Lower leg skin (tissue), 4 donors: ENCODE measurements around the gene PSD2. TPM values are rescaled to one million over a fixed set of nuclear protein-coding genes. Genes with fewer than 3 reads are reported as not detected.

Source experiments
- DNase-seq, 2 donors: peaks; one replicate each; pipeline ENCODE4 v3.0.0-alpha.2; 2019; ENCODE audit warnings: low spot score in 2 of 2
- H3K4me3 ChIP-seq: fragments of 200-600 bp; sonication (generic); 2 replicates; pipeline ENCODE4 v1.5.1; 2017; ENCODE audit warnings: mild to moderate bottlenecking, low read depth; ENCODE audit not compliant: poor library complexity, severe bottlenecking
- POLR2A ChIP-seq, 2 donors: fragments of 450-650 bp; IDR thresholded peaks; one replicate each; pipeline ENCODE4 v1.6.1; 2016 to 2017; ENCODE audit warnings: antibody characterized with exemption in 2 of 2, mild to moderate bottlenecking in 1 of 2, moderate library complexity in 1 of 2
- whole genome bisulfite sequencing, 2 donors: methylation state at CpG; one replicate each; pipeline ENCODE4 v1.1.5; 2018; 5-methylcytosine and 5-hydroxymethylcytosine counted together
- intact Hi-C: fragments of 100-400 bp; cut with DNase I; formaldehyde crosslinking; loops from one replicate; pipeline ENCODE4 v1.15.0; 2023; ENCODE audit warnings: low total_unique reads
- total RNA-seq, 4 donors: library from RNA; depleted of rRNA; stranded (reverse); fragments of >200 nt; gene quantifications; one replicate each; pipeline ENCODE4 v1.1.0, GENCODE V29; 2016
- TF ChIP-seq, protein P1 (sequence below), 3 donors: fragments of 450-650 bp; IDR thresholded peaks; one replicate each; pipeline ENCODE4 v1.5.1; 2016; ENCODE audit warnings: antibody characterized with exemption in 3 of 3, mild to moderate bottlenecking in 3 of 3, moderate library complexity in 2 of 3

The PSD2 gene
- total RNA-seq, 4 donors from 2014 or later, result 0.15 to 0.30 (median 0.16) TPM

DNA sequence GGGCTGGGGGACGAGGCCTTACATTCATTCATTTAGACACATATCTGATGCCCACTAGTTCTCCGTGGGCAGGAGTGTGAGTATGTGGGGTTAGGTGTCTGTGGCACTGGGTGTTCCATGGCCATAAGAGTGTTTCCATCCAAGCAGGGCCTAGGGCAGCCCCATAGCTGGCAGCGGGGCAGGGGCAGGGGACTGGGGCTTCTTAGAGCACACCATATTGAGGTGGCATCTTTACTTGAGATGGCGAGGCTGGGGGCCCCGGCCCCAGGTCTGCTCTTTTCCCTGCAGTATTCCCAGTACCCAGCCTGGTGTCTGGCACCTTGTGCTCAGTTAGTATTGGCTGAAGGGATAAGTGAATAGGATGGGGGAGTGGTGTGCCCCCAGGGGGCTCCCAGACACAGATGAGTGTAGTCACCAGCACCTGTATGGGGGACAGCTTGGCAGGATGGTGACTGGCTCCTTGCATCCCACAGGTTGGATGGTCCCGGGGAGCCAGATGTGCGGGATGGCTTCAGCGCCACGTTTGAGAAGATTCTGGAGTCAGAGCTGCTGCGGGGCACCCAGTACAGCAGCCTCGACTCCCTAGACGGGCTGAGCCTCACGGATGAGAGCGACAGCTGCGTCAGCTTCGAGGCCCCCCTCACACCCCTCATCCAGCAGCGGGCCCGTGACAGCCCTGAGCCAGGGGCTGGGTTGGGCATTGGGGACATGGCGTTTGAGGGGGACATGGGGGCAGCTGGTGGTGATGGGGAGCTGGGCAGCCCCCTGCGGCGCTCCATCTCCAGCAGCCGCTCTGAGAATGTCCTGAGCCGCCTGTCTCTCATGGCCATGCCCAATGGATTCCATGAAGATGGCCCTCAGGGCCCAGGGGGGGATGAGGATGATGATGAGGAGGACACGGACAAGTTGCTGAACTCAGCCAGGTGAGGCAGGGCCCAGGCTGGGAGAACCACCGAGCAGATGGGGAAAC is 17.5 kb downstream of the PSD2 start:
- 93 to 95% methylated on average over 24 to 25 of the region's 25 CpGs for WGBS, 2 donors

DNA sequence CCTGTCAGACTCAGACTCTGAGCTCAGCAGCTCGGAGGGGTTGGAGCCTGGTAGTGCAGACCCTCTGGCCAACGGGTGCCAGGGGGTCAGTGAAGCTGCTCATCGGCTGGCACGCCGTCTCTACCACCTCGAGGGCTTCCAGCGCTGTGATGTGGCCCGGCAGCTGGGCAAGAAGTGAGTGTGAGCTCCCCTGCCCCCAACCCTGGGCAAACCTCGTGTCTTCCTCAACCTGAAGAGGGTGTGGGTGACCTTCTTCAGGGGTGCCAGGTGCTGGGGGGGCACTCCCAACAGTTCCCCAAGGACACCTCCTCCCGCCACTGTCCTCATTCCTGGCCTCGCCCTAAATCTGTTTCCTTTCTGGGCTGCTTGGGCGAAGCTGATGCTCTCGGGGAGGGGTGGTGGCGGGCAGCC is 18.6 kb downstream of the PSD2 start:
- TF ChIP-seq POLR2A (IDR thresholded peaks at IDR 0.05), result no peak
- TF ChIP-seq, protein P1, sequence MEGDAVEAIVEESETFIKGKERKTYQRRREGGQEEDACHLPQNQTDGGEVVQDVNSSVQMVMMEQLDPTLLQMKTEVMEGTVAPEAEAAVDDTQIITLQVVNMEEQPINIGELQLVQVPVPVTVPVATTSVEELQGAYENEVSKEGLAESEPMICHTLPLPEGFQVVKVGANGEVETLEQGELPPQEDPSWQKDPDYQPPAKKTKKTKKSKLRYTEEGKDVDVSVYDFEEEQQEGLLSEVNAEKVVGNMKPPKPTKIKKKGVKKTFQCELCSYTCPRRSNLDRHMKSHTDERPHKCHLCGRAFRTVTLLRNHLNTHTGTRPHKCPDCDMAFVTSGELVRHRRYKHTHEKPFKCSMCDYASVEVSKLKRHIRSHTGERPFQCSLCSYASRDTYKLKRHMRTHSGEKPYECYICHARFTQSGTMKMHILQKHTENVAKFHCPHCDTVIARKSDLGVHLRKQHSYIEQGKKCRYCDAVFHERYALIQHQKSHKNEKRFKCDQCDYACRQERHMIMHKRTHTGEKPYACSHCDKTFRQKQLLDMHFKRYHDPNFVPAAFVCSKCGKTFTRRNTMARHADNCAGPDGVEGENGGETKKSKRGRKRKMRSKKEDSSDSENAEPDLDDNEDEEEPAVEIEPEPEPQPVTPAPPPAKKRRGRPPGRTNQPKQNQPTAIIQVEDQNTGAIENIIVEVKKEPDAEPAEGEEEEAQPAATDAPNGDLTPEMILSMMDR (IDR thresholded peaks at IDR 0.05), result no peak
- intact Hi-C loops, result no loop called here
- 89 to 94% methylated on average over 12 to 14 of the region's 14 CpGs for WGBS, 2 donors
- no peak for DNase-seq
- no peak overlapping the region for H3K4me3 ChIP-seq

More for the DNA sequence above, 17.5 kb downstream of the PSD2 start:
- no peak for TF ChIP-seq POLR2A (IDR thresholded peaks at IDR 0.05)
- TF ChIP-seq, protein P1 (IDR thresholded peaks at IDR 0.05), result no peak
- no peak overlapping the region for H3K4me3 ChIP-seq
- no peak for DNase-seq
- intact Hi-C loops, result no loop called here

DNA sequence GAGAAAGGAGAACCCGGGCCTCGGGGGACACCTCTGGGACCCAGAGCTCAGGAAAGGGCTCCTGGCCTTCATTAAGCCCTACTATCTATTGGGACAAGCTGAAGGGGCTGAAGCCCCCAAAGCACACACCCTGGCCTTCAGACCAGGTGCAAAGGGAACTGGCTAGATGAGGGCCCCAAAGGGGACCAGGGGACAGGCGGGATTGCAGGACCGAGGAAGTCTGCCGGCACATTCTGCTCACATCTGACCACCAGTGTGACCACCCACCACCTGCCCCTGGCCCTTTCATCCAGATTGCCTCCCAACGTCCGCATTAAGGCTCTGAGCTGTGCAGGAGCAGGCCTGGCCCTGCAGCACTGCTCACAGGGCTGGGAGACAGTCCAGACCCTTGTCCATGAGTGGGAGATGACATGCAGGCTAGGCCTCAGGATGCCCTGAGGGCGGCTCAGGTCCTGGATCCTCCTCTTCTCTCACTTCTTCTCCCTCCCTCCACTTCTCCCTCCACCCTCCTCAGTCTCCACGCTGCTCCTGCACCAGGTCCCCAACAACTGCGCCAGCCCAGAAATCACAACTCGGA is 19.2 kb downstream of the PSD2 start:
- TF ChIP-seq, protein P1 (IDR thresholded peaks at IDR 0.05), result no peak
- TF ChIP-seq POLR2A (IDR thresholded peaks at IDR 0.05), result no peak
- 89 to 95% methylated on average over 9 to 11 of the region's 11 CpGs for WGBS, 2 donors
- H3K4me3 ChIP-seq, result no peak overlapping the region
- DNase-seq, result no peak
- intact Hi-C loops, result no loop called here

- DNase-seq, result no peak
- WGBS, 2 donors, result 66 to 78% methylated on average over 12 of the region's 12 CpGs
Observed at GRCh38 chr5:139816566-139816965, 21.0 kb downstream of the PSD2 start.

GRCh38 chr5:139817362-139817761 is 21.8 kb downstream of the PSD2 start:
- no peak for DNase-seq
- intact Hi-C loops, result no loop called here
- WGBS, 2 donors, result 93 to 94% methylated on average over 8 of the region's 8 CpGs
- H3K4me3 ChIP-seq, result no peak overlapping the region
- TF ChIP-seq, protein P1 (IDR thresholded peaks at IDR 0.05), result no peak
- no peak for TF ChIP-seq POLR2A (IDR thresholded peaks at IDR 0.05)

More at GRCh38 chr5:139816566-139816965, 21.0 kb downstream of the PSD2 start:
- H3K4me3 ChIP-seq, result no peak overlapping the region
- intact Hi-C loops, result no loop called here
- no peak for TF ChIP-seq POLR2A (IDR thresholded peaks at IDR 0.05)
- TF ChIP-seq, protein P1 (IDR thresholded peaks at IDR 0.05), result no peak
